Caco-2 (cell line): Measurements from ENCODE around the gene KRTAP9-2. TPM values are rescaled to one million over a fixed set of nuclear protein-coding genes. Genes with fewer than 3 reads are reported as not detected.

Source experiments
- BruUV-seq: library from RNA; stranded (reverse); fragments of 400-500 nt; replicated peaks from 2 replicates; lab custom pipeline; 2021; lab: Mats Ljungman, UMichigan
- CTCF ChIA-PET: fragments of 300-600 bp; sonication (Branson Sonifier 250); formaldehyde crosslinking; loops from one replicate; lab custom pipeline; 2022; ENCODE audit warnings: antibody characterized with exemption; lab: Charles Lee
- POLR2A ChIA-PET: fragments of 300-600 bp; sonication (Branson Sonifier 250); formaldehyde crosslinking; loops from one replicate; lab custom pipeline; 2022; ENCODE audit warnings: antibody characterized with exemption; lab: Charles Lee
- DNase-seq, 2 experiments: peaks; one replicate each; pipeline versions ENCODE4 v3.0.0 to v3.0.0-alpha.2; 2020 to 2022
- H3K27me3 ChIP-seq: replicated peaks from 2 replicates; pipeline ENCODE4 v1.6.0; 2011; ENCODE audit warnings: low read length; ENCODE audit not compliant: control insufficient read depth, insufficient read depth
- H3K36me3 ChIP-seq: 2 replicates; pipeline ENCODE4 v1.5.1; 2011; ENCODE audit warnings: low read length; ENCODE audit not compliant: control insufficient read depth, insufficient read depth
- H3K4me1 ChIP-seq: fragments of 250-450 bp; sonication (Bioruptor Pico); 2 replicates; pipeline ENCODE4 v1.5.1; 2020; ENCODE audit warnings: mild to moderate bottlenecking
- H3K4me3 ChIP-seq: 2 replicates; pipeline ENCODE4 v1.5.1; 2011; ENCODE audit warnings: low read depth, mild to moderate bottlenecking, control low read depth, low read length
- H3K9me3 ChIP-seq: fragments of 250-450 bp; sonication (Bioruptor Pico); 2 replicates; pipeline ENCODE4 v1.5.1; 2020; ENCODE audit warnings: mild to moderate bottlenecking, moderate library complexity
- H3K27ac Mint-ChIP-seq: one replicate; pipeline ENCODE4 v1.8.0; 2022; ENCODE audit warnings: mixed read lengths; ENCODE audit not compliant: unreplicated experiment
- H3K27me3 Mint-ChIP-seq: one replicate; pipeline ENCODE4 v1.8.0; 2022; ENCODE audit warnings: mixed read lengths; ENCODE audit not compliant: insufficient read depth, unreplicated experiment
- H3K36me3 Mint-ChIP-seq: one replicate; pipeline ENCODE4 v1.8.0; 2022; ENCODE audit warnings: mild to moderate bottlenecking, mixed read lengths; ENCODE audit not compliant: insufficient read depth, unreplicated experiment
- H3K4me1 Mint-ChIP-seq: one replicate; pipeline ENCODE4 v1.8.0; 2022; ENCODE audit warnings: low read depth, mixed read lengths; ENCODE audit not compliant: unreplicated experiment
- H3K4me3 Mint-ChIP-seq: one replicate; pipeline ENCODE4 v1.8.0; 2022; ENCODE audit warnings: mild to moderate bottlenecking, moderate library complexity, mixed read lengths; ENCODE audit not compliant: unreplicated experiment
- H3K9me3 Mint-ChIP-seq: one replicate; pipeline ENCODE4 v1.8.0; 2022; ENCODE audit warnings: mixed read lengths; ENCODE audit not compliant: unreplicated experiment
- intact Hi-C: fragments of 100-400 bp; cut with micrococcal nuclease; formaldehyde crosslinking; loops from one replicate; pipeline ENCODE4 v1.10.0; 2022; ENCODE audit not compliant: unreplicated experiment
- total RNA-seq: library from RNA; stranded (reverse); gene quantifications from 2 replicates; pipeline ENCODE4 v1.2.3, GENCODE V29; 2022
- TF ChIP-seq, protein P1 (sequence below), 2 experiments: fragments of 200-600 bp in 1 of 2; IDR thresholded peaks; 1 replicate in 1 of 2; 2 replicates in 1 of 2; pipeline versions ENCODE4 v1.5.1 to v1.8.0; 2011 to 2022; ENCODE audit warnings: antibody characterized with exemption in 1 of 2, control low read depth in 1 of 2, inconsistent platforms in 1 of 2, low read depth in 1 of 2, low read length in 1 of 2, mild to moderate bottlenecking in 1 of 2, moderate library complexity in 1 of 2; ENCODE audit not compliant: insufficient read depth in 1 of 2, severe bottlenecking in 1 of 2, unreplicated experiment in 1 of 2

KRTAP9-2 gene
- total RNA-seq, 1 experiment from 2014 or later: not detected

DNA sequence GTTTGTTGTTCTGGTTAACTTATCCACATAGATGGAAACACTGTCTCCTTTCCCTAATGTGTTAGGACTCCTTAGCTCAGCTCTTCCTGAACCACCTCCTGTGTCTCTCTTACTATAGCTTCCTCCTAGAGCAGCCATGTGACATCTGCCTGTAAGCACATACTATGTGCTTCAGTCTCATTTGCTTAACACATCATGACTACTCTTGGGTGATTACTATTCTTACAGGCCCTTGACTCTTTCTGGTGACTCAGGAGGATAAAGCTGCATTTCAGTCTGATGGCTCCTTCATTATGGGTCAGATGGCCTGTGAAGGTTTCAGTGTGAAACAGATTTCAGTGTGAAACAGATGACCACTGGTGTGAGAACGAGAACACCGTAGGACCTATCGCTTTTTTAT is 48.1 kb upstream of the KRTAP9-2 start:
- Mint-ChIP-seq H3K9me3 (no peaks in the 10 kb centered on the region), H3K36me3 (no peaks in the 10 kb centered on the region), H3K27me3 (no peaks in the 10 kb centered on the region), H3K27ac (no peak overlapping the region), H3K4me1 (peaks cover 9% of the 10 kb centered on the region), H3K4me3 (no peak overlapping the region)
- ChIA-PET POLR2A (no interaction called here), CTCF (no interaction called here)
- Histone ChIP-seq H3K4me1 (peaks cover 15% of the 10 kb centered on the region), H3K4me3 (no peak overlapping the region), H3K27me3 (no peaks in the 10 kb centered on the region), H3K36me3 (no peaks in the 10 kb centered on the region), H3K9me3 (no peaks in the 10 kb centered on the region)
- DNase-seq: no peak
- intact Hi-C loops: no loop called here
- BruUV-seq: no TSS peak
- TF ChIP-seq, protein P1, sequence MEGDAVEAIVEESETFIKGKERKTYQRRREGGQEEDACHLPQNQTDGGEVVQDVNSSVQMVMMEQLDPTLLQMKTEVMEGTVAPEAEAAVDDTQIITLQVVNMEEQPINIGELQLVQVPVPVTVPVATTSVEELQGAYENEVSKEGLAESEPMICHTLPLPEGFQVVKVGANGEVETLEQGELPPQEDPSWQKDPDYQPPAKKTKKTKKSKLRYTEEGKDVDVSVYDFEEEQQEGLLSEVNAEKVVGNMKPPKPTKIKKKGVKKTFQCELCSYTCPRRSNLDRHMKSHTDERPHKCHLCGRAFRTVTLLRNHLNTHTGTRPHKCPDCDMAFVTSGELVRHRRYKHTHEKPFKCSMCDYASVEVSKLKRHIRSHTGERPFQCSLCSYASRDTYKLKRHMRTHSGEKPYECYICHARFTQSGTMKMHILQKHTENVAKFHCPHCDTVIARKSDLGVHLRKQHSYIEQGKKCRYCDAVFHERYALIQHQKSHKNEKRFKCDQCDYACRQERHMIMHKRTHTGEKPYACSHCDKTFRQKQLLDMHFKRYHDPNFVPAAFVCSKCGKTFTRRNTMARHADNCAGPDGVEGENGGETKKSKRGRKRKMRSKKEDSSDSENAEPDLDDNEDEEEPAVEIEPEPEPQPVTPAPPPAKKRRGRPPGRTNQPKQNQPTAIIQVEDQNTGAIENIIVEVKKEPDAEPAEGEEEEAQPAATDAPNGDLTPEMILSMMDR (IDR thresholded peaks at IDR 0.05; ENCODE audit: insufficient read depth in 1 of 2, low read depth in 1 of 2, low read length in 1 of 2, severe bottlenecking in 1 of 2, unreplicated experiment in 1 of 2): no peak

- Mint-ChIP-seq H3K9me3 (no peaks in the 10 kb centered on the region), H3K4me1 (peaks cover 13% of the 10 kb centered on the region), H3K36me3 (no peaks in the 10 kb centered on the region), H3K27me3 (no peaks in the 10 kb centered on the region), H3K27ac (no peak overlapping the region), H3K4me3 (no peak overlapping the region)
- no peak overlapping the region for H3K4me3 ChIP-seq
- BruUV-seq: no TSS peak
- POLR2A ChIA-PET: interaction anchor here (0.6 kb wide), 1 partner anchor 349 kb away, joined by 7 read pairs; the partner anchor contains the start of gene KRT19
- intact Hi-C loops: no loop called here
- H3K9me3 ChIP-seq: no peaks in the 10 kb centered on the region
- no peaks in the 10 kb centered on the region for H3K27me3 ChIP-seq
- TF ChIP-seq, protein P1 (IDR thresholded peaks at IDR 0.05; ENCODE audit: insufficient read depth in 1 of 2, low read depth in 1 of 2, low read length in 1 of 2, severe bottlenecking in 1 of 2, unreplicated experiment in 1 of 2): no peak
- CTCF ChIA-PET: no interaction called here
- no peak for DNase-seq
- no peaks in the 10 kb centered on the region for H3K36me3 ChIP-seq
- peaks cover 15% of the 10 kb centered on the region for H3K4me1 ChIP-seq
Measured at GRCh38 chr17:41178843-41179616, 47.4 kb upstream of the KRTAP9-2 start.

GRCh38 chr17:41184480-41184961 is 41.9 kb upstream of the KRTAP9-2 start, which contains the start of gene KRTAP4-1:
TSS of gene KRTAP4-1 (minus strand) at chr17:41184911. CDS start at chr17:41184854, 57 bp downstream.
- H3K9me3 Mint-ChIP-seq: no peaks in the 10 kb centered on the region
- no peaks in the 10 kb centered on the region for H3K27me3 Mint-ChIP-seq
- POLR2A ChIA-PET: interaction anchor here (0.6 kb wide), 1 partner anchor 126 kb away, joined by 5 read pairs; no protein-coding TSS in a partner anchor
- no peak within 1 kb of the TSS for H3K27ac Mint-ChIP-seq
- peaks cover 15% of the 10 kb centered on the region for H3K4me1 ChIP-seq
- no TSS peak for BruUV-seq
- no peaks in the 10 kb centered on the region for H3K9me3 ChIP-seq
- H3K36me3 ChIP-seq: no peaks in the 10 kb centered on the region
- CTCF ChIA-PET: no interaction called here
- no peaks in the 10 kb centered on the region for H3K27me3 ChIP-seq
- no peak for DNase-seq
- no peak within 1 kb of the TSS for H3K4me3 Mint-ChIP-seq
- intact Hi-C loops: no loop called here
- no peaks in the 10 kb centered on the region for H3K36me3 Mint-ChIP-seq
- H3K4me1 Mint-ChIP-seq: peaks cover 24% of the 10 kb centered on the region
- TF ChIP-seq, protein P1 (IDR thresholded peaks at IDR 0.05; ENCODE audit: insufficient read depth in 1 of 2, low read depth in 1 of 2, low read length in 1 of 2, severe bottlenecking in 1 of 2, unreplicated experiment in 1 of 2): no peak
- H3K4me3 ChIP-seq: no peak within 1 kb of the TSS
